ELR (cell line): ENCODE measurements around the gene GDF9.

Experiments
- DNase-seq: peaks from one replicate; pipeline ENCODE4 v3.0.0-alpha.2; 2015; ENCODE audit warnings: low read depth

Gene GDF9, protein sequence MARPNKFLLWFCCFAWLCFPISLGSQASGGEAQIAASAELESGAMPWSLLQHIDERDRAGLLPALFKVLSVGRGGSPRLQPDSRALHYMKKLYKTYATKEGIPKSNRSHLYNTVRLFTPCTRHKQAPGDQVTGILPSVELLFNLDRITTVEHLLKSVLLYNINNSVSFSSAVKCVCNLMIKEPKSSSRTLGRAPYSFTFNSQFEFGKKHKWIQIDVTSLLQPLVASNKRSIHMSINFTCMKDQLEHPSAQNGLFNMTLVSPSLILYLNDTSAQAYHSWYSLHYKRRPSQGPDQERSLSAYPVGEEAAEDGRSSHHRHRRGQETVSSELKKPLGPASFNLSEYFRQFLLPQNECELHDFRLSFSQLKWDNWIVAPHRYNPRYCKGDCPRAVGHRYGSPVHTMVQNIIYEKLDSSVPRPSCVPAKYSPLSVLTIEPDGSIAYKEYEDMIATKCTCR

DNA sequence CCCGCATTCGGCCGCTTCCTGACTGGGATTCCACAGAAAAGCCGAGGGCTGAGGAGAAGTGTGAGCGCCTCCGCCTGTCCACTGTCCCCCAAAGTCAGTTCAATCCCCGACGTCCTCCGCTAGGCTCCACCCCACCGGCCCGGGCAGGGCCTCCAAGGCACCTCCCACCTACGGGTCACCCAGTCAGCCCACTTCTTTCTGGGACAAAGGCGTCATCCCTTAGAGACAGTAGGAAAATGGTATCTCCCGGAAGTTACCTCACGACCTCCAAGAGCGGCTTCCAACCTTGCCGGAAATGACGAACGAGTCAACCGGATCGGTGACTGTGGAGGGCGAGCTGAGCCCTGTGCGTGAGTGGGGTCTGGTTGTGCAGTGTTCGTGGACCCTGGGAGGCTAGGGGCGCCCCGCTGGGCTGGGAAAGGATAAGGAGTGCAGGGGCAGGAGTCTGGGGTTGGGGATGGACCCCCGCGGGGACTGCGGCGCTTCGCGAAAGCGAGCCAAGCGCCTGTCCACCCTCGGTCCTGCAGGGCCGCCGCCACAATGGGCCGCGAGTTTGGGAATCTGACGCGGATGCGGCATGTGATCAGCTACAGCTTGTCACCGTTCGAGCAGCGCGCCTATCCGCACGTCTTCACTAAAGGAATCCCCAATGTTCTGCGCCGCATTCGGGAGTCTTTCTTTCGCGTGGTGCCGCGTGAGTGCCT is at the start of gene GDF9, which contains the start of gene UQCRQ:
TSS of gene GDF9 (minus strand) at position 128 of the 704 bp plus-strand sequence. CDS start 1,936 bp downstream, outside the sequence.
TSS of gene UQCRQ (plus strand) at position 301 of the 704 bp plus-strand sequence. CDS start at position 541, 240 bp downstream.
- DNase-seq: peak; percentile 100

DNA sequence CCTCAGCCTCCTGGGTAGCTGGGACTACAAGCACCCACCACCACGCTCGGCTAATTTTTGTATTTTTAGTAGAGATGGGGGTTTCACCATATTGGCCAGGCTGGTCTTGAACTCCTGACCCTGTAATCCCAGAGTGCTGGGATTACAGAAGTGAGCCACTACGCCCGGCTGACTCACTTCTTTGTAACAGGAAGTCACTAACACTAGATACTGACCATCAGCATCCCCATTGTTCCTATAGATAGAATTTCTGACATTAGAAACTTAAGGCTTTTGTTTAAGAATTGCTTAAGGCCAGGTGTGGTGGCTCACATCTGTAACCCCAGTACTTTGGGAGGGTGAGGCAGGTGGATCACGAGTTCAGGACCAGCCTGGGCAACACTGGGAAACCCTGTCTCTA is 49.4 kb upstream of the GDF9 start:
- DNase-seq: peak; percentile 62

DNA sequence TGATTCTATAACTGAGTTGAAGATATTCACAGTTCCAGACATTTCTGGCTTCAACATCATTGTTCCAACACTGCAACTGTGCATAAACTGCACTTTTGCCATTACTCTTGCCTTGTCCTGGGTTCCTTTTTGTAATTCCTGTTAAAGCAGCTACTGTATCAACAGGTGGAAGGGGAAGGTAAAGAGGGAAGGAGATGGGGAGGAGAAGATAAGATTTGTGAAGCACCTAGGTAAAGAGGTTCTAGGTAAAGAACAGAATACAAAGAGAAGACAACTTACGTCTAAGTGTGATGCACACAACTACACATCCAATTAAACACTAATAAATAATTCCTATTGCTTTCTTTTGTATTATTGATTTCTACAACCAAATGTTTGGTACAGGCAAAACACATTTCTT is 43.4 kb upstream of the GDF9 start:
- DNase-seq: no peak

DNA sequence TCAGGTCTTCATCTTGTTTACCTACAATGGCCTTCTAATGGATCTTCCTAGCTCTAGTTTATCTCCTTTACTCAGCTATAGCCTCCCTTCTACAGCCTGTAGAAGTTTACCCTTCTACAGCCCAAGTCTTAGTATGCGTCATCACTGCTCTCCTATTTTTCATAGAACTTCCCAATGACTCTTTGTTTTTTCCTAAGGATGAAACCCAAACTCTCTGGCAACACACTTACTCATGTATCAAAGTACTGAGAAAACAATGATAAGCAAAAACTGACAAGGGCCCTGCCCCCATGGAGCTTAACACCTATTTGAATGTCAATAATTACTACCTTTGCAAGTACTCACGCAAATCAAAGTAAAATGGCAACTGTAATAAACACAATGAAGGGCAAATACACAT is 40.9 kb upstream of the GDF9 start:
- DNase-seq: no peak

DNA sequence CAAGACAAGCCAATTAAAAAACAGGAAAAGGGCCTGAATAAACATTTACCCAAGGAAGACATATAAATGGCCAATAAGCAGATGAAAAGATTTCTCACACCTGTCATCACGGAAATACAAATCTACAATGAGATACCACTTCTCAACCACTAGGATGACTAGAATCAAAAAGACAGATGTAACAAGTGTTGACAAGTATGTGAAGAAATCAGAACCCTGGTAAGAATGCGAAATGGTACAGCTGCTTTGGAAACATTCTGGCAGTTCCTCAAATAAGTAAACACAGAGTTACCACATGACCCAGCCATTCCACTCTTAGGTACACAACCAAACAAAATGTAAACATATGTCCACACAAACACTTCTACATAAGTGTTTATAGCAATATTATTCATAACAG is 39.7 kb upstream of the GDF9 start:
- peak; percentile 13 for DNase-seq

DNA sequence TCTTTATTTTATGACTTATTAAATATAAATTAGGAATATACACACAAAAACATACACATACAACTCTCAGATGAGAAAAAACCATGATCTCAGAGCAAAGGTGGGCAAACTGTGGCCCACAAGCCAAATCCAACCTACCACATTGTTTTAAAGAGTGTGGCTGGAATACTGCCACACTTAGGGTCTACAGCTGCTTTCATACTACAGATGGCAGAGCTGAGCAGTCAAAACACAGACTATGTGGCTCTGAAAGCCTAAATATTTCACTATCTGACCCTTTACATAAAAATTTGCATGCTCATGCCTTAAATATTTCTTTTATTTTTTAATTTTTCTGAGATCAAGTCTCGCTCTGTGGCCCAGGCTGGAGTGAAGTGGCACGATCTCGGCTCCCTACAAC is 35.5 kb upstream of the GDF9 start:
- DNase-seq: no peak

DNA sequence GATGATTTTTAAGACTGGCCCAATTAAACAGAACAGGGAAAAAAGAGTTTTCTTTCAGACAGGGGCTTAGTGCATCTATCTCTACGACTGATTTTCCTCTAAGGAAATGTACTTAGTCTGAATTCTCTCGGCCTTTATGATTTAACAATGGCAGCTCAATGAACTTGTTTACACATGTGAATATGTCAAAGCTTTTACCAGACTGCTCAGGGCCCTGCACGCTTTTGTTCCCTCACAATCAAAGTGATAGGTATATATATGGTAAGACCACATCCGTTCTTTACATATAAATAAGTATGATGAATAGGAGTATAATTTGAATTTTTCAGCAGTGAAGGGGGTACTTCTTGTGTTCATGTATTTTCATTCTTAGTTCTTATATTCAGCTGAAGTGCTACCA is 34.8 kb upstream of the GDF9 start:
- DNase-seq: no peak

DNA sequence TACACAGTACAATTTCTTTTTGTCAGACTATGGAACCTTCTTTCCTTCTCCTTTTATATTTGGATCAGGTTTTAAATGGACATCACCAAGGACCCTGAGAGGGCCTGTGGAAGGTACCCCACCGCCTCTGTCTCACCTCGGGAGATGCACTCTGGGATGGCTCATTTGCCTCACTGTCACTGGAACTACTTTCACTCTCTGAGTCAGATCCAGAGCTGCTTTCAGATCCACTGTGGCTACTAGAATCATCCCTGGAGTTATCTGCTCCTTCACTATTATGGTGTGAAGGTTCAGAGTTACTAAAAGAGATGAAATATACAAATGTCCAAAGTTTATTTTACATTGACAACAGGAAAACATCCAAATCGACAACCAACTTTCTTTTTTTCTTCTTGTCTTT is 31.8 kb upstream of the GDF9 start:
- no peak for DNase-seq

DNA sequence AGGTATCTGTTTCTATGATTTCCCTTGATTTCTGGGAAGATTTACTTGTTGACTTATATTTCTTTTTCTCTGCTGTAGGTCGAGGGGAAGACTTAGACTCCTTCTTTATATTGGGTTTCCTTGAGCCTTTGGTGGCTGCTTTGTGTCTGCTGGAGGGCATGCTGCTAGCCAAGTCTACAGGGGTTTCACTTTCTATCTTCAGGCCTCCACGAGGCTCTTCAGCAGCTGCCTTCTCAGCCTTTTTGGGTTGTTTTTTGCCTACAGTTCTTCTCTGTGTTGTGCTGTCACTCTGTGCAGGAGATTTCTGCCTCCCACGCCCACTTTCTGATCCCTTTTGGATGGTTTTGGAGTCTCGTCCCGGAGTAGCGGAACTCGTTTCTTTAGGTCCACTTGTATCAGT is 30.4 kb upstream of the GDF9 start:
- DNase-seq: no peak

DNA sequence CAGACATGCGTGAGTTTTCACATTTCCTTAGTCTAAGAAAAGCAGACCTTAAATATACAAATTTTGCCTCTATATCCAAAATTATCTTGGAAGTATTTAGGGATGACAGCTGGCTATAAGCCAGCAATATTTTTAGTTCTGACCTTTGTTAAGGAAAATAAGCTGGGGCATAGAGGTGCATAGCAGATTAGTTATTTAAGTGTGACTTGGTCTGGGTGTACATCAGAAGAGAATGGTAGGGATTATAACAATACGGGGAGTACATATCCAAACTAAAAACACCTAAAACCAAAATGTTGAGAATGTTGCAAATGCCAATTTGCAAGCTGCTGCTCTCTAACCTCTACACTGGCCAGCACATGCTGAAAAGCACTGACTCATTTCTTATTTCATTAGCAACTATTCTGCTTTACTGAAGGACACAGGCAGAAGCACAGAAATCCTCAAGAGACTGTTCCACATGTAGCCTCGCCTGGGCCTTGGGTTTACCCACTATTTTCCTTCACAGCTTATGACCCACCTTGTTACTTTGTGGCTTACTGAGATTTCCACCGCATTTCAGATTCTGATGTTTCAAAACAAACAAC is 29.5 kb upstream of the GDF9 start:
- DNase-seq: no peak

DNA sequence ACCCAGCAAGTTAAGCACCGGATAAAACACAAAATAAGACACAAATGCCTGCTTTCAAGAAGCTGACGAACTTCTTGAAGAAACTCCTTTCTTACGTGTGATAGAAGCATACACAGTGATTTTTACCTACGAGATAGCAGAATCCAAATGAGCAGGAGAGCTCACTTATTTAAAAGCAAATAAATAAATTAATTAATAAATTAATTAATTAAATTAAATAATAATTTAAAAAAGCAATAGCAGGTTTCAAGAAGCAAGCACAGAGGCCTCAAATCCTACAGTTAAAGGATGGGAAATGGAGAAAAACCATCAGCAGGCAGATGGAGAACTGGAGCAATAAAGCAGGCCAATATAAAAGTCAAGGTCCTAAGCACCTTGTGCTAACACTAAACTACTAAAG is 24.5 kb upstream of the GDF9 start:
- no peak for DNase-seq

DNA sequence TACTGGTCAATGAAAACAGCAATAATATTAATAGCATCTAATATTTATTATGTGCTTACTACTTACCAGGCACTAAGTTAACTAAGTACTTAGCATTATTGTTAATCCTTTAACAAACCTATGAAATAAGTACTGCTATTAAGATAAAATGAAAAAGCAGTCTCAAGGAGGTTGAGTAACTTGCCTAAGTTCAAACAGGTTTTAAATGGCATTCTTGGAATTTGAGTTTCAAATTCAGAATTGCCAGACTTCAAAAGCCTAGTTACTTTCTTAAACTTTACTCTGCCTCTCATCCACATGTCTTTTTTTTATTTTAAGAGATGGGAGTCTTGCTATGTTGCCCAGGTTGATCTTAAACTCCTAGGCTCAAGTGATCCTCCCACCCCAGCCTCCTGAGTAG is 23.2 kb upstream of the GDF9 start:
- DNase-seq: no peak

DNA sequence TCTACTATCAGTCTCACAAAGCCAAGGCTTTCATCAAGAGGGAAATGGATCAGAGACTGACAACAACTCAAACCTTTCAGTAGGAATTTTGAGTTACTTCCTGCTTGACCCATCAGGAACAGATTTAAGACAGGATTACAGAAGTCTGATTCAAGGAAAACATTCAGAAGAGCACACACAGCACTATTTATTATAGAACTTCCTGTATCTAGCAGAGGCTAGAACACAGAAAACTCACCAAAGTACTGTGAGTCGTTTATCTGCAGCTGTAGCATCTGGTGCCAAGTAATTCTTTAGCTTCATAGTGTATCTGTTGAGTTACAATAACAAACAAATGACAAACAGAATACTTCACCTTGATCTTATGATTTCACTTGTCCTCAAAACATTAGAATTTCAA is 21.0 kb upstream of the GDF9 start:
- no peak for DNase-seq

DNA sequence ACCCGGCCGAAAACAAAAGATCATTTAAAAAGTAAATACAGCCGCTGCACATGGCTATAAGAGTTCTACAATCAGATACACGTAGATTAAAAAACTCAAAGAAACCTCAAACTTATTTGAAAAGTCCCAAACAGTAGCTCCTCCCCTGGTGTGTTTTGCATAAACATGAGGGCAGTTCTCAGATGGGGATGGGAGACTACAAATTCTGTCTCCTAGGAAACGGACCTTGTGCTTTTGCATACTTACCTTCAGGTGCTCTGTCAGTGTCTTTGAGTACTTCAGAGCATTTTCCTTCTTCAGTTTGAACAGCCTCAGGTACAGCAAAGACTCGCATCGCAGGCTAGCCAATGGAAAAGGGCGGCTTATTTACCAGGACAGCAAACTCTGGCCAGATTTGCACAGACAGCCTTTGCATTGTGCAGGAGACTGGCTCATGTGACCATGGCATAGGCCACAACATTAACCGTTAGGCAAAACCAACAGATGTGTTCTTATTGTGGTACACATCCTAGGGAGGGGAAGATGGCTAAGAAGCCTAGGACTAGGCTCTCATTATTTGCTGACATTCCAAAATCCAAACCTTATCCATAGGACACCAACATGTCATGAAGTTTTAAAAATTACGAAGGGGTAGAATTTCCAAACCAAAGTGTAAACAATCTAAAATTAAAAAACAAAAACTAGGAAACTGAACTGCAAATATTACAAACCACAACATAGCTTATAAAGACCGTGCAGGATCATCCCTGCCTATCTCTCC is 20.0 kb upstream of the GDF9 start:
- no peak for DNase-seq

DNA sequence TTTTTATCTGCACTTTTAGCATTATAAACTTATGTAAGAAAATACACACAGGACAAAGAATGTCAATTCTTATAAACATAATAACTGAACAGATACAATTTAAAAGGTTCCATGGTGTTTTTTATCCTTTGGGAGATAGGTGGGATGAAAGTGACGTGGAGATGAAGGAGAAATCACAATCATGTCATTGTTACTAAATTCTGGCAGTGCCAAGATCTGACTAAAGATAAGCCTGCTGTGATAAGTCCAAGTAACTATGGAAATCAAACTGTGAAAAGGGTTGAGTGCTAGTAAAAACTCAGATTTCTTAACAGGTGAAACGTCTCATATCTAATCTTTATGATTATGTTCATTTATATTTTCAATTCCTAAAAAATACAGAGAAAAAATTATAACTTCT is 18.3 kb upstream of the GDF9 start:
- no peak for DNase-seq

DNA sequence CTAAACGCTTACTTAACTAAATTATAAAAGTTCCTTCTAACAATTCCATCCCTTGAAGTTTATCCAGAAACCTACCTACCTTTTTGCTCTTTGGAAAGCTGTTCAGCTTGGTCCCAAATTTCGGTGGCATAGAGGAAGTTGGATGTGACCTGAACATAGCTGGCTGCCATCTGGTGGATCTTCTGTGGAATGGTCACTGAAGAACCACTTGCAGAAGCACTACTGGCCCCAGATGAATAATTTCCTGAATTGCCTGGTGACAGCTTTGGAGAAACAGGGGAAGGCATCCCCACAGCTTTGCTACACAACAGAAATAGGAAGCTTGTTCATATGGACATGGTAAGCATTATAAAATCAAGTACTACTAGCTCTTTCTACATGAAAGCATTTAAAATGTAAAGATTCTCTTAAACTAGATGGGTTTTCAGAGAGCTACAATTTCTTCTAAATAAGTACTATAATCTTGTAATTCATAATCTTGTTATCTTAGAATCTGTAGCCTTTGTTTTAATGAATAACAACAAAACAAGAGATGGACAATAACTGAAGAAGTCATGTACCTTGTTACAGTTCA is 17.1 kb upstream of the GDF9 start:
- peak; percentile 81 for DNase-seq

DNA sequence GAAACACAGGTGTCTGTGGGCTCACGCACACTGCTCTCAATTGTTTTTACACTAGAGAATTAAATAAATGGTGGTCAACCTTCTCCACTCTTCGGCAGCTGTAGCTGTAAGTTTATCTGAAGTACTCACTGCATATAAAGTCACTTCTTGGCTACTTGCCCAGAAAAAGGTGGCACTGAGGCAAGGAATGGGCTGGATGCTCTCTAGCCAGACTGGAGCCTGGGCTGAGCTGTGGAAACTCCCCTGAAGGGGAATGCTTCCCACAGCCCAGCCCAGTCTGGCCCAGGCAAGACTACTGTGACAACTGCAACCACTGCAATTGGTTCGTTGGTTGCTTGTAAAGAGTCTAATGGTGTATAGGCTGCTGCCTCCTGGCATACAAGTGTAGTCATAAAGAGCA is 11.7 kb upstream of the GDF9 start:
- DNase-seq: peak; percentile 34

DNA sequence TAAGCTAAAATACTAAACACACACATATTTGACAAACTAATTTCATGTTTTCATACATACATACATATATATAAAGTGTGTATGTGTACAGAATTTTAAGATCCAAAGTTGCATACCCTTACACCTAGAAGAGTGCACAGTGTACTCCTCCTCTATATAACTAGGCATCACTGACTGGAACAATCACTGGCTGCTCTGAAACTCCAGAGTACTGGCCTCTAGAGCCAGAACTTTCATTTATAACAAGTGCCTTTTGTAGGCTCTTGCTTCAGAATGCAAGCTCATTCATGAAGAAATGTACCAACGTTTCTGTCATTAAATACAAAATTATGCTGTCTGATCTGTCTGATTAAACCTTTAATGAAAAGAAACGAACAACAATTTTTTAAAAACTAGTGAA is 11.2 kb upstream of the GDF9 start:
- no peak for DNase-seq

DNA sequence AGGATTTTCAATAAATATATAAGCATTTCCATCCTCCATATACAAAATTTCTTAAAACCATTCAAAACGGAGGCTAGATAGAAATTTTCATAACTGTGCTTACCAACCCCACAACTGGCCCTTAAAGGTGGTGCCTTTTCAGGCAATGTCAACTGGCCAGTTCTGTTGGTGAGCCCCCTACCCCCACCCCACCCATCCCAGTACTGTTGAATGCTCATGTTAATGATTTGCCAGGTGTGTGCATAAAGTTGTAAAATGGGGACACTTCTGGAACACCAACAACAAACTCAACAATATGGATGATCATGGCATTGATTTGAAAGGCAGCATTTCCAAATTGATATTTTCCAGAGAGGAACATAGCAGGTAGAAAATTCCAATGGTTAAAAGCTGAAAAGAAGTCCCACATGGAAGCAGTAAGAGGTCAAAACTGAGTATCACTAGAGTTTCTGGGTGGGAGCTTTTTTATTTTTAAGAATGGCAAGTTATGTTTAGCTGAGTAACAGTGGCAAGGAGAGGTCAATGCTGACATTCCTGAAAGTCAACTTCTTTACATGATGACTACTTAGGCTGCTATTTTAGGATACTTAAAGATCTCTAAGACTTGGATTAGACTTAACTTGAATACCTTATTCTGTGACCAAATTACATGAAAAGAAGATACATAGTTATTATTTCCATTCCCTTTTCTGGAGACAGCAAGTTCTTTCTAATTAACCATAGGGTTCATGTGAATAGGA is 9.9 kb upstream of the GDF9 start:
- peak; percentile 32 for DNase-seq

DNA sequence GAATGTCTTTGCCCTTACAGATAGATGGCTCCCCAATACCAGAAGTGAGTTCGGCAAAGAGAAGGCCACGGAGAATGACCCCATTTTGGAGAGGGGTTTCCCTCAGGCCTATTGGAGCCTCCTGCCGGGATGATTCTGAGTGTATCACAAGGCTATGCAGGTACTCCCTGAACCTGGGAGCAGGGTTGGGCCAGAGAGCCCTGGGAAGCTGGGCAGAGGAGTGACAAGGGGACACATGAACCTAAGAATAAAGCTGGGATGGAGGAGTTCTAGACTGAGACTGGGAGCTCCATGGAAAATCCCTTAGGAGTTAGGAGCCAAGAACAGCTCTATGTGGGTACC is 7.6 kb upstream of the GDF9 start:
- DNase-seq: no peak
